Measurements from ENCODE around the gene HNRNPA1.
"Not testable (repeated sequence)": the region's sequence is repeated elsewhere in the genome, so short reads cannot be mapped to it uniquely, and the experiment has no call there.

The HNRNPA1 gene

GRCh38 chr12:54296393-54297099, 16.0 kb downstream of the HNRNPA1 start:
- DNase-seq (ENCODE audit: low spot score) (no peak), FAIRE-seq (no peak)

GRCh38 chr12:54298904-54299303, 18.4 kb downstream of the HNRNPA1 start:
- no peak for FAIRE-seq

DNA sequence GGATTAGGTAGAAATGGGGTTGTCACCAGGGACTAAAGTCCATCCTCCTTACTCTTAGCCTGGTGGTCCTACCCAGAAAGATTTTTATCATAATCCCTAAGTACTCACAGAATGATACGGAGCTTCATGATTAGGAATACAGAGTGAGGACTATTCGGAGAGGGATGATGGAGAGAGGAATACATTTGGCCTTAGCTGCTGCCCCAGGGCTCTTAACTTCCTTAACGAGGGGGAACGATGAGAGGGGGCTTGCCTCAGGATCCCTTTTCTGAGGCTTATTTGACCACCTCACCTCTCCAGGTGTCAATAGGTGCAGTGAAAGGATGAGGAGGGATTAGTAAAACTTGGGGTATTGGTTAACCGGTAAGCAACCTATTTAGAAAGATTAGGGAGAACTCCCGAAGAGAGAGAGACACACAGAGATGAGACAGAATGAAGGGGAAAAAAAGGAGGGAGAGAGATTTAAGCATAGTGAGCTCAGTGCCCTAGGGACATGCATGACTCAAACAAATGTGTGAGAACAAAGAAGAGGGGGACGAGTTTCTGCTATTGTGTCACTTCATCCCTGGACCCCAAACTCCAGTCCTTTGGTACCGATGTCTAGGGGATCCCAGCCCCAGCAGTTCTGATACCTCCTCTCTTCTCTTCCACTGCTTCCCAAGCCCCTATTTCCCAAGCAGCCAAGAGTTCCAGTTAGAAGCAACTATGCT, 19.1 kb downstream of the HNRNPA1 start:
- DNase-seq (ENCODE audit: low spot score) (no peak), FAIRE-seq (no peak)

More at GRCh38 chr12:54298904-54299303, 18.4 kb downstream of the HNRNPA1 start:
- DNase-seq (ENCODE audit: low spot score), result no peak

GRCh38 chr12:54300225-54300731, 19.8 kb downstream of the HNRNPA1 start:
- FAIRE-seq (no peak), DNase-seq (ENCODE audit: low spot score) (no peak)

GRCh38 chr12:54300732-54301427, 20.4 kb downstream of the HNRNPA1 start, which contains the start of gene NFE2:
TSS of gene NFE2 (minus strand) at chr12:54301015. CDS start at chr12:54295248, 5,767 bp downstream.
- FAIRE-seq, result no peak
- DNase-seq (ENCODE audit: low spot score), result peak; percentile 31

GRCh38 chr12:54301428-54302048, 21.0 kb downstream of the HNRNPA1 start:
- FAIRE-seq (no peak), DNase-seq (ENCODE audit: low spot score) (no peak)

- FAIRE-seq (no peak), DNase-seq (ENCODE audit: low spot score) (no peak)
These were observed 23.1 kb downstream of the HNRNPA1 start for GRCh38 chr12:54303640-54304039.

- no peak for FAIRE-seq
- DNase-seq (ENCODE audit: low spot score), result no peak
These were observed 23.8 kb downstream of the HNRNPA1 start for GRCh38 chr12:54304187-54304810.

DNA sequence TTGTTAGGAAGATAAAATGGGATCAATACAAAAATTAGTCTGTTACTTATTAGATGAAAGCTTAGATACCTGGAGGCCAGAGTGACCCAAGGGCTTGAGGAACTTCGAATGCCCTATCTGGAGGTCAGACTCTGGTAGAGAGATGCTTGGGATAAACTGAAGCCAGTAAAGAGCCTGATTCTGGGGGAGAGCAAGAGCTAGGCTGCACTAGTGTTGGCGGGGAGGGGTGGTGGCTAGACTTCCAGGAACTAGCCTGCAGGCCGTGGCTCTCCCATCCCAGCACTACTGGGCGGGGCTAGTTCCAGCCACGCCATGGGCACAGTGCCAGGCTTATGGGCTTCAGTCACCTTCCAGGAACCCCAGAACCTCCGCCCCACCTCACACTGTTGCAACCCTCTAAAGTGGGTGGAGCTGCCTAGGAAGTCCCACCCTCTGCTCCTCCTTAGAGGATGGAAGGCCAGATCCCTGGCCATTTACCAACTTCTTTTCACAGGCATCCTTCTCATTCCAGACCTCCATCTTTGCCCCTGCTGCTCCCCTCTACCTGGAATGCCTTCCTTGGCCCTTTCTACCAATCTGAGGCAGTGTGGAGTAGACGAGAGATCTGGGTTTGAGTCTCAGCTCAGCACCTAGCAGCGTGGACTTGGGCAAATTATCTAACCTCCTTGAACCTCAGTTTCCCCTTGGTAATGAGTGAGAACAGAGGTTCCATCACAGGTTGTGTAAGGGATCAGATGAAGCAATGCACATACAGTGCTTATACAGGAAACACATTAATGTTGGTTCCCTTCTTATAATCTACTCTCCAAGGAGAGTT, 26.6 kb downstream of the HNRNPA1 start:
- DNase-seq (ENCODE audit: low spot score) (peak; percentile 23), FAIRE-seq (no peak)

GRCh38 chr12:54311051-54311450, 30.5 kb downstream of the HNRNPA1 start:
- FAIRE-seq, result no peak
- no peak for DNase-seq (ENCODE audit: low spot score)

- not testable (repeated sequence) for FAIRE-seq
These were observed 31.8 kb downstream of the HNRNPA1 start for GRCh38 chr12:54312309-54312708.

DNA sequence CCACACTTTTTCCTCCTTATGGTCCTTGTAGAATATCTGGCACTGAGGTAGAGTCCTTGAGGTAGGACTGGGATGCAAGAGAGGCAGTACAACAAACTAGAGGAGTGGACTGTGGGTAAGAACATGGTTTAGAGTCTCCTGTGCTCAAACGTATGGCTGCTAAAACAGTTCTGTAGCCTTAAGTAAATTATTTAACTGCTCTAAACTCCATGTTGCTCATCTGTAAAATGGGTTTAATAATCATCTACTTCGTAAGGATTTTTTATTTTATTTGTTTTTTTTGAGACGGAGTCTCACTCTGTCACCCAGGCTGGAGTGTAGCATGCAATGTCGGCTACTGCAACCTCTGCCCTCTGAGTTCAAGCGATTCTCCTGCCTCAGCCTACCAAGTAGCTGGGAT, 40.8 kb downstream of the HNRNPA1 start:
- no peak for FAIRE-seq

More at GRCh38 chr12:54312309-54312708, 31.8 kb downstream of the HNRNPA1 start:
- not testable (repeated sequence) for DNase-seq (ENCODE audit: low spot score)

DNA sequence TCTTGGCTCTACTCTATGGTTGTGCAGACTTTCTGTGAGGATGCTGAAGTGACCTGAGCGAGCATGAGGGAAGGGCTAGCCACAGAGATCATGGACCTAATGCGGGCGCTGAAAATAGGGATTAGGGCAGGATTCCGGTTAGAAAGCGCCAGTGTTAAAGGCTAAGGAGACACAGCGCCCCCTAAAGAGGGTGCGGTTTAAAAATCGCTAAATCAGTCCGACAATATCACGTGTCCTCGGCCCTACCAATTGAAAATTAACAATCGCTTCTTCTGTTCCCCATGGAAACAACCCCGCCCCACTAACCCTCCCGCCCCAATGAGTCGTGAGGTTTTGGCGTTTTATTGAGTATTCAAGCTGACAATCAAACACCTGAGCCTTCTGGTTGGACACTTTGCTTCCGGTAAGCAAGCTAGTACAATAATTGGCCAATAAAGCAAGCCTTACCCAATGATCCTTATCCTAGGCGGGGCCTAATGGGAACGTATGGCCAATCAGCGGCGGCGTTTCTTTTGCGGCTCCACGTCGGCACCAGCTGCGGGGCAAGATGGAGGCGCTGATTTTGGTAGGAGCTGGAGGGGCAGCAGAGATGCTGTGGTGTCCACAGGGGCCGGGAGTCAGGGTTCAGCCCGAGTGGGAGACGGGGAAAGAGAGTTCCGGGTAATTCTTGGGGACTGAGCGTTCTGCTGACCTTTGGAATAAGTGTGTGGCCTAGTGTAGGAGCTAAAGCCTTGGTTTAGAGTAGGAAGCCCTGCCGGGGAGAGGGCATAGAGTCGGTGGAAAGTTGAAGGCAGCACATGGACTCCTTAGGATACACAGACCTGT, 44.3 kb downstream of the HNRNPA1 start, which contains the start of gene COPZ1:
COPZ1 (plus strand) TSS at position 515 of the 825 bp plus-strand sequence; CDS start at position 548, 33 bp downstream.
- peak; percentile 89 for FAIRE-seq
- DNase-seq (ENCODE audit: low spot score), result peak; percentile 99

More for the DNA sequence above, 40.8 kb downstream of the HNRNPA1 start:
- no peak for DNase-seq (ENCODE audit: low spot score)

DNA sequence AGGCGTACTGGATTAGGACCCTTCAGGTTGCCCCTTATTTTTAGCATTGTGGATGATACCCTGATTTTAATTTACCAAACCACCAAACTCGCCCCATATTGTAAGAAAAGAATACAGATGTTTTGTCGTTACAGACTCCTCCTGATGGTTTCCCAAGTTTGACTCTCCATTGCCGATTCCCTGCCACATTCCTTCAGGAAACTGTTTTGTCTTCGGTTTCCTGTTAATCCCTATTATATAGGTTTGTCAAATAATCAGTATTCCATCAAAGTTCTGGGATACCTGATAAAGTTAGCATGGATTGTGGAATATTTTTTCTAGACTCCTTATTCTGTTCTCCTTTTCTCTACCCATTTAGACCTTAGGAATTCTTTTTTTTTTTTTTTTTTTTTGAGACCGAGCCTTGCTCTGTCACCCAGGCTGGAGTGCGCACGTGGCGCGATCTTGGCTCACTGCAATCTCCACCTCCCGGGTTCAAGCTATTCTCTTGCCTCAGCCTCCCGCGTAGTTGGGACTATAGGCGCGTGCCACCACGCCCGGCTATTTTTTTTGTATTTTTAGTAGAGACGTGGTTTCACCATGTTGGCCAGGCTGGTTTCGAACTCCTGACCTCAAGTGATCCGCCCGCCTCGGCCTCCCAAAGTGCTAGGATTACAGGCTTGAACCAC, 45.0 kb downstream of the HNRNPA1 start:
- not testable (repeated sequence) for FAIRE-seq; DNase-seq (ENCODE audit: low spot score)

GRCh38 chr12:54328595-54329337, 48.2 kb downstream of the HNRNPA1 start:
- no peak for DNase-seq (ENCODE audit: low spot score)
- no peak for FAIRE-seq

DNA sequence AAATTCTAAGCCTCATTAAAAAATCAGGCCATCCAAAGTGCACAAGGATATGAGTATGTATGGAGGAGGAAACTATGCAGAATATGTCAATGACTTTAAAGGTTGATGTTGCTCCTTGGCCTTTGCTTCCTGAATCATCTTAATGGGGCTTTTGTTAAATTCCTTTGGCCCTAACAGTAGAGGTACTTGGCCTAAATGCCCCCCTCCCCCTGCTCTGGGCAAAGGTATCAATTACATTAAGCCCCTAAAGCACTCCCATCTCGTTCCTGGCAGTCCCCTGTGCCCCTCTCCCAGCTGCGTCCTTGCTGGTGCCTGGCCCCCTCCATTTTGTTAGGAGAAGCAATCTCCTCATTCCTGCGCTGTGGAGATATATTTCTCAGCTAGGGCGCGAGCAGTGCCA, 49.2 kb downstream of the HNRNPA1 start:
- DNase-seq (ENCODE audit: low spot score) (no peak), FAIRE-seq (no peak)

- DNase-seq (ENCODE audit: low spot score), result no peak
These were observed 49.9 kb downstream of the HNRNPA1 start for GRCh38 chr12:54330442-54330841.

GRCh38 chr12:54331461-54331860, 50.9 kb downstream of the HNRNPA1 start:
- FAIRE-seq (no peak), DNase-seq (ENCODE audit: low spot score) (no peak)

More at GRCh38 chr12:54330442-54330841, 49.9 kb downstream of the HNRNPA1 start:
- FAIRE-seq, result no peak

Measured in RCC 7860 (cell line).